Fibroblast of lung (primary cell): ENCODE results near the gene MYCBP.

Experiments
- EZH2 ChIP-seq: IDR thresholded peaks from 2 replicates; pipeline ENCODE4 v1.5.1; 2012; ENCODE audit warnings: low read length, control low read depth, mild to moderate bottlenecking; ENCODE audit errors: missing control alignments
- TF ChIP-seq, protein P1 (sequence below), 2 donors: IDR thresholded peaks in 1 of 2; conservative IDR thresholded peaks in 1 of 2; 1 replicate in 1 of 2; 2 replicates in 1 of 2; pipeline ENCODE4 v1.5.1; 2011 to 2012; ENCODE audit warnings: low read length in 2 of 2, control low read depth in 1 of 2, inconsistent platforms in 1 of 2, low read depth in 1 of 2, mild to moderate bottlenecking in 1 of 2

DNA sequence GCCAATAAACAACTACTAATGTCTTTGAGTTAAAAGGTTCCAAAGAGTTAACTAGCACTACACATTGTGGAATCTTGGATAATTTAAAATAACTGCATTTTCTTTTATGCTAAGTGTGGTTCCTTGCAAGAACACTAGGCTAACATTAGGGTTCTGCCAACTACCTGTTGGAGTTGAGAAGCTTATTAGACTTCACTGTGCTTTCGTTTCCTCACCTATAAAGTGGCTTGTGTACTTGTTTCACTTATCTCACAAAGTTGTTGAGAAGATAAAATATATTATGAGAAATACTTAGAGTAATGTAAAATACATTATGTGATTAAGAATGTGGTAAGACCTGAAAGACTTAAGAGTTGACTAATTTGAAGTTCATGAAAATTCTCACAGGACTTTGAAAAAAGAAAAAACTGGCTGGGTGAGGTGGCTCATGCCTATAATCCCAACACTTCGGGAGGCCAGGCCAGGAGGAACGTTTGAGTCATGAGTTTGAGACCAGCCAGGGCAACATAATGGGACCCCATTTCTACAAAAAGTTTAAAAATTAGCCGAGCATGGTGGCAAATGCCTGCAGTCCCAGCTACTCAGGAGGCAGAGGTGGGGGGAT, 7.9 kb downstream of the MYCBP start:
- no peak for TF ChIP-seq EZH2
- TF ChIP-seq, protein P1, sequence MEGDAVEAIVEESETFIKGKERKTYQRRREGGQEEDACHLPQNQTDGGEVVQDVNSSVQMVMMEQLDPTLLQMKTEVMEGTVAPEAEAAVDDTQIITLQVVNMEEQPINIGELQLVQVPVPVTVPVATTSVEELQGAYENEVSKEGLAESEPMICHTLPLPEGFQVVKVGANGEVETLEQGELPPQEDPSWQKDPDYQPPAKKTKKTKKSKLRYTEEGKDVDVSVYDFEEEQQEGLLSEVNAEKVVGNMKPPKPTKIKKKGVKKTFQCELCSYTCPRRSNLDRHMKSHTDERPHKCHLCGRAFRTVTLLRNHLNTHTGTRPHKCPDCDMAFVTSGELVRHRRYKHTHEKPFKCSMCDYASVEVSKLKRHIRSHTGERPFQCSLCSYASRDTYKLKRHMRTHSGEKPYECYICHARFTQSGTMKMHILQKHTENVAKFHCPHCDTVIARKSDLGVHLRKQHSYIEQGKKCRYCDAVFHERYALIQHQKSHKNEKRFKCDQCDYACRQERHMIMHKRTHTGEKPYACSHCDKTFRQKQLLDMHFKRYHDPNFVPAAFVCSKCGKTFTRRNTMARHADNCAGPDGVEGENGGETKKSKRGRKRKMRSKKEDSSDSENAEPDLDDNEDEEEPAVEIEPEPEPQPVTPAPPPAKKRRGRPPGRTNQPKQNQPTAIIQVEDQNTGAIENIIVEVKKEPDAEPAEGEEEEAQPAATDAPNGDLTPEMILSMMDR (conservative IDR thresholded peaks at IDR 0.05 in 1 of 2, IDR thresholded peaks at IDR 0.05 in 1 of 2; ENCODE audit: low read depth in 1 of 2, low read length in 2 of 2), result no peak
